Natural killer cell (primary cell): ENCODE results near the gene CTLA4. TPM values are rescaled to one million over a fixed set of nuclear protein-coding genes. Genes with fewer than 3 reads are reported as not detected.

ENCODE experiments used
- ATAC-seq, 3 donors: fragments of 150-1000 bp in 2 of 3; fragments of 200-7000 bp in 1 of 3; cut with Tn5 transposase; 1 replicate in 1 of 3; 2 replicates in 2 of 3; pipeline ENCODE4 v1.10.0; 2021; ENCODE audit warnings: mild to moderate bottlenecking in 2 of 3, moderate library complexity in 2 of 3
- DNase-seq, 2 donors: peaks; one replicate each; pipeline versions ENCODE4 v3.0.0 to v3.0.0-alpha.2; 2013 to 2021; ENCODE audit warnings: mixed read lengths in 1 of 2
- H3K27ac ChIP-seq: one replicate; pipeline ENCODE4 v1.5.1; 2013; ENCODE audit warnings: mild to moderate bottlenecking, low read length
- H3K27me3 ChIP-seq: one replicate; pipeline ENCODE4 v1.6.1; 2013; ENCODE audit warnings: low read length; ENCODE audit not compliant: control insufficient read depth, insufficient read depth
- H3K36me3 ChIP-seq: one replicate; pipeline ENCODE4 v1.6.1; 2013; ENCODE audit warnings: low read length; ENCODE audit not compliant: control insufficient read depth, insufficient read depth
- H3K4me1 ChIP-seq: one replicate; pipeline ENCODE4 v1.6.1; 2013; ENCODE audit warnings: low read length; ENCODE audit not compliant: control insufficient read depth, insufficient read depth
- H3K4me3 ChIP-seq: one replicate; pipeline ENCODE4 v1.5.1; 2013; ENCODE audit warnings: low read length
- H3K9me3 ChIP-seq: one replicate; pipeline ENCODE4 v1.6.1; 2013; ENCODE audit warnings: low read length; ENCODE audit not compliant: control insufficient read depth, insufficient read depth
- H3K27ac Mint-ChIP-seq, 2 donors: one replicate each; pipeline ENCODE4 v1.8.0; 2022; ENCODE audit warnings: mild to moderate bottlenecking in 2 of 2, mixed read lengths in 2 of 2, moderate library complexity in 1 of 2
- H3K27me3 Mint-ChIP-seq, 2 donors: one replicate each; pipeline ENCODE4 v1.8.0; 2022; ENCODE audit warnings: low read depth in 2 of 2, mixed read lengths in 2 of 2
- H3K36me3 Mint-ChIP-seq: one replicate; pipeline ENCODE4 v1.8.0; 2022; ENCODE audit warnings: mixed read lengths
- H3K4me1 Mint-ChIP-seq, 2 donors: one replicate each; pipeline ENCODE4 v1.8.0; 2022; ENCODE audit warnings: mixed read lengths in 2 of 2
- H3K4me3 Mint-ChIP-seq: one replicate; pipeline ENCODE4 v1.8.0; 2022; ENCODE audit warnings: mild to moderate bottlenecking, moderate library complexity, mixed read lengths
- H3K9me3 Mint-ChIP-seq, 2 donors: one replicate each; pipeline ENCODE4 v1.8.0; 2022; ENCODE audit warnings: mixed read lengths in 2 of 2
- CTCF ChIP-seq: fragments of 200-600 bp; IDR thresholded peaks from one replicate; pipeline ENCODE4 v1.8.0; 2022; ENCODE audit warnings: antibody characterized with exemption
- WGBS: methylation state at CpG from one replicate; pipeline ENCODE4 v1.1.7; 2013; ENCODE audit warnings: missing lambda C conversion rate; ENCODE audit not compliant: insufficient coverage; 5-methylcytosine and 5-hydroxymethylcytosine counted together
- intact Hi-C: fragments of 100-400 bp; cut with micrococcal nuclease; formaldehyde crosslinking; loops from one replicate; pipeline ENCODE4 v1.14.2; 2022
- total RNA-seq, 4 donors: library from RNA; stranded (reverse); fragments of 120-200 nt in 1 of 4; gene quantifications; one replicate each; pipeline versions ENCODE4 v1.2.3 to v1.2.4, GENCODE V29; 2013 to 2022

CTLA4 gene
- total RNA-seq, 3 donors from 2014 or later (not counting 1 experiment from before 2014, with no cell fraction given) = 0.31 to 2.3 (median 0.78) TPM

- Histone ChIP-seq H3K27ac (no peak overlapping the region), H3K27me3 (no peaks in the 10 kb centered on the region), H3K4me3 (no peak overlapping the region), H3K9me3 (no peaks in the 10 kb centered on the region), H3K4me1 (no peaks in the 10 kb centered on the region), H3K36me3 (no peaks in the 10 kb centered on the region)
- intact Hi-C loops = no loop called here
- Mint-ChIP-seq H3K27ac (no peak overlapping the region), H3K27me3 (peaks cover 0 to 6% of the 10 kb centered on the region in 2 donors), H3K36me3 (no peaks in the 10 kb centered on the region), H3K4me3 (no peak overlapping the region), H3K9me3 (no peaks in the 10 kb centered on the region), H3K4me1 (peaks cover 0 to 5% of the 10 kb centered on the region in 2 donors)
- DNase-seq = no peak
- no peak for ATAC-seq
- TF ChIP-seq CTCF = no peak
- WGBS = 83% methylated on average over 1 of the region's 1 CpG
These were observed 26.7 kb downstream of the CTLA4 start for GRCh38 chr2:203894262-203894661.

- Mint-ChIP-seq H3K4me1 (no peaks in the 10 kb centered on the region), H3K27ac (no peak overlapping the region), H3K9me3 (peaks cover 4 to 12% of the 10 kb centered on the region in 2 donors), H3K27me3 (no peaks in the 10 kb centered on the region), H3K36me3 (peaks cover 21% of the 10 kb centered on the region), H3K4me3 (no peak overlapping the region)
- ATAC-seq = no peak
- Histone ChIP-seq H3K9me3 (peaks cover 4% of the 10 kb centered on the region), H3K4me3 (no peak overlapping the region), H3K27ac (no peak overlapping the region), H3K4me1 (no peaks in the 10 kb centered on the region), H3K27me3 (no peaks in the 10 kb centered on the region), H3K36me3 (no peaks in the 10 kb centered on the region)
- WGBS = 49% methylated on average over 2 of the region's 2 CpGs
- DNase-seq = no peak
- intact Hi-C loops = no loop called here
- TF ChIP-seq CTCF = no peak
These were observed 30.0 kb downstream of the CTLA4 start for GRCh38 chr2:203897544-203897943.

- no peak overlapping the region for H3K4me3 ChIP-seq
These were observed 31.1 kb downstream of the CTLA4 start for GRCh38 chr2:203898657-203899056.

More at GRCh38 chr2:203898657-203899056, 31.1 kb downstream of the CTLA4 start:
- 100% methylated on average over 1 of the region's 2 CpGs for WGBS
- ATAC-seq (no peak), DNase-seq (no peak)
- Mint-ChIP-seq H3K4me1 (no peaks in the 10 kb centered on the region), H3K36me3 (peaks cover 22% of the 10 kb centered on the region), H3K27ac (no peak overlapping the region), H3K27me3 (no peaks in the 10 kb centered on the region), H3K9me3 (peaks cover 4 to 12% of the 10 kb centered on the region in 2 donors), H3K4me3 (no peak overlapping the region)
- H3K9me3 ChIP-seq = peaks cover 6% of the 10 kb centered on the region
- H3K27me3 ChIP-seq = no peaks in the 10 kb centered on the region
- no peak overlapping the region for H3K27ac ChIP-seq
- TF ChIP-seq CTCF = no peak
- no peaks in the 10 kb centered on the region for H3K4me1 ChIP-seq
- intact Hi-C loops = no loop called here
- H3K36me3 ChIP-seq = no peaks in the 10 kb centered on the region
